ENCODE results near the gene ACSBG1. TPM values are rescaled to one million over a fixed set of nuclear protein-coding genes. Genes with fewer than 3 reads are reported as not detected.

ACSBG1 gene
- total RNA-seq, 4 donors from 2014 or later: under 0.01 to 0.21 TPM; not detected in 2

DNA sequence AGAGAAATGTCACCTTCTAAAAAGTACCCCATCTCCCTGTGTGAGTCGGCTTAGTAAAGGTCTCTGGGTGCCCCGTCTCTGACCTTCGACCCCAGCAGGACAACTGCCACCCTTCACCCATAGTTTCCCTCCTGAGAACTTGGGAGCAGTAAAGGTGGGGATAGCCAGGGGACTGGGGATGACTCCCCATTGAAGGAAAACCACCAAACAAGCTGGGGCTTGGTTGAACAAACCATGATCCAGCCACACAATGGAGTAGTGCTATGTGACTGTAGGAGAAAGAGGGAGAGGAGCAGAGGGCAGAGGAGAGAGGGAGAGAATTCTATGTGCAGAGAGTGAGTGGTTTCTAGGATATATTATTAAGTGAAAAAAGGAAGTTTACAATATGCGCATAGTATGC lies 51.5 kb downstream of the ACSBG1 start:
- Histone ChIP-seq H3K36me3 (no peaks in the 10 kb centered on the region), H3K9me3 (no peaks in the 10 kb centered on the region), H3K27ac (no peak overlapping the region), H3K4me1 (no peaks in the 10 kb centered on the region), H3K27me3 (no peaks in the 10 kb centered on the region), H3K4me3 (no peak overlapping the region)
- WGBS, 2 donors: 93 to 96% methylated on average over 4 of the region's 4 CpGs
- TF ChIP-seq, protein P1, sequence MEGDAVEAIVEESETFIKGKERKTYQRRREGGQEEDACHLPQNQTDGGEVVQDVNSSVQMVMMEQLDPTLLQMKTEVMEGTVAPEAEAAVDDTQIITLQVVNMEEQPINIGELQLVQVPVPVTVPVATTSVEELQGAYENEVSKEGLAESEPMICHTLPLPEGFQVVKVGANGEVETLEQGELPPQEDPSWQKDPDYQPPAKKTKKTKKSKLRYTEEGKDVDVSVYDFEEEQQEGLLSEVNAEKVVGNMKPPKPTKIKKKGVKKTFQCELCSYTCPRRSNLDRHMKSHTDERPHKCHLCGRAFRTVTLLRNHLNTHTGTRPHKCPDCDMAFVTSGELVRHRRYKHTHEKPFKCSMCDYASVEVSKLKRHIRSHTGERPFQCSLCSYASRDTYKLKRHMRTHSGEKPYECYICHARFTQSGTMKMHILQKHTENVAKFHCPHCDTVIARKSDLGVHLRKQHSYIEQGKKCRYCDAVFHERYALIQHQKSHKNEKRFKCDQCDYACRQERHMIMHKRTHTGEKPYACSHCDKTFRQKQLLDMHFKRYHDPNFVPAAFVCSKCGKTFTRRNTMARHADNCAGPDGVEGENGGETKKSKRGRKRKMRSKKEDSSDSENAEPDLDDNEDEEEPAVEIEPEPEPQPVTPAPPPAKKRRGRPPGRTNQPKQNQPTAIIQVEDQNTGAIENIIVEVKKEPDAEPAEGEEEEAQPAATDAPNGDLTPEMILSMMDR (IDR thresholded peaks at IDR 0.05): no peak
- TF ChIP-seq EP300 (IDR thresholded peaks at IDR 0.05) (no peak), POLR2A (IDR thresholded peaks at IDR 0.05) (no peak)
- no peak for DNase-seq (ENCODE audit: low spot score in 2 of 2)

DNA sequence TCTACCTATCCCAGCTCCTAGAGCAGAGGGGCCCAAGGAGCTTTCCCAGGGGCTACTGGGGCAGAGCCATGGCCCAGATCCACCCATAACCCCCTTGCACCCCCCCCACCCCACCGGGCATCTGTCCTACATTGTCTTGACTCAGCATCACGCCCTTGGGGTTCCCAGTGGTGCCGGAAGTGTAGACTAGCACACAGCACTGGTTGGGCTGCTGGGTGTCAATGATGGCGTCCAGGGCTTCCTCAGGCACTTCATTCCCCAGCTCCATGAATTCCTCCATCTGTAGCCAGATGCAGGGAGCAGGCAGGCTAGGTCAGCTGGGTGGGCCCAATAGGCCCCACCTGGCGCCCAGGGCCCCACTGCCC lies 52.0 kb downstream of the ACSBG1 start:
- no peak for DNase-seq (ENCODE audit: low spot score in 2 of 2)
- H3K4me1 ChIP-seq: no peaks in the 10 kb centered on the region
- H3K4me3 ChIP-seq: no peak overlapping the region
- no peaks in the 10 kb centered on the region for H3K36me3 ChIP-seq
- no peak for TF ChIP-seq EP300 (IDR thresholded peaks at IDR 0.05)
- TF ChIP-seq, protein P1 (IDR thresholded peaks at IDR 0.05): no peak
- no peak for TF ChIP-seq POLR2A (IDR thresholded peaks at IDR 0.05)
- no peaks in the 10 kb centered on the region for H3K27me3 ChIP-seq
- H3K9me3 ChIP-seq: no peaks in the 10 kb centered on the region
- no peak overlapping the region for H3K27ac ChIP-seq
- WGBS, 2 donors: 87 to 92% methylated on average over 4 to 5 of the region's 5 CpGs

DNA sequence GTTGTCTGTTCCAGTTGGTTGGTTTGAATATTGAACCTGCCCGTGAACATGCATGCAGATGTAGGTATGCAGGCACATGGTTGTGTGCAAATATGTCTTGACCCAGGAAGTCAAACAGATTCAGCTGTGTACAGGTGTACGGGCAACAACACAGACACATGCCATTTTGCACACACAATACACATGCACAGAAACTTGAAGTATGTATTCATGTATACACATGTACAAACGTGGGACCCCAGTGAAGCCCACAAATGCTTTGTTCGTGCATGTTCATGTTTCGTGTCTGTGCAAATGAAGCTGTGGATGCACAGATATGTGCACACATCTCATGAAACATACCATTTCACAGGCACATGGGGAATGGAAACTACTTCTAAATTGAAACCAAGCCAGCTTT lies 54.5 kb downstream of the ACSBG1 start:
- Histone ChIP-seq H3K27me3 (no peaks in the 10 kb centered on the region), H3K9me3 (no peaks in the 10 kb centered on the region), H3K27ac (no peak overlapping the region), H3K36me3 (no peaks in the 10 kb centered on the region), H3K4me1 (no peaks in the 10 kb centered on the region), H3K4me3 (no peak overlapping the region)
- no peak for DNase-seq (ENCODE audit: low spot score in 2 of 2)
- 78 to 86% methylated on average over 5 of the region's 5 CpGs for WGBS, 2 donors
- TF ChIP-seq, protein P1 (IDR thresholded peaks at IDR 0.05): no peak
- TF ChIP-seq EP300 (IDR thresholded peaks at IDR 0.05) (no peak), POLR2A (IDR thresholded peaks at IDR 0.05) (no peak)

DNA sequence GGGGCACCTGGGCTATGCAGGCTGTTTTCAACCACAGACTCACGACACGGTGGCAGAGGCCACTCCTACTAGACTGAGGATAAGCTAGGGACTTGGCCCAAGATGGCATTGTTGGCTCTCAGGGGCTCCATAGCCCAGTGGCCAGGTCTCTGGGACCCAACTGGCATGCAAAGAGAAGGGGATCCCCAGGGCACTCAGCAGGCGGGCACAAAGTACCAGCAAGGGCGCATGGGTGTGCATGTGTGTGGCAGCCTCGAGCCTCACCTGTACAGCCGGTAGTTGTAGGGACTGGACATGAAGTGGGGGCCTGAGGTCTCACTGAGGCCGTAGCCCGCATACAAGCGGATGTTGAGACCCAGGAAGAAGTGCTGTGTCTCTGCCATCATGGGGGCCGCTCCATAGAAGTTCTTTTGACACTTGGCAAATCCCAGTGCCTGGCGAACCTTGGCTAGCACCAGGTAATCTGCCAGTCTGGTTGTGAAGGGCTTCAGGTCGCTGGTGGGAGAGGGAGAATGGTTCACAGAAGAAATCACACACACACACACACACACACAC lies 55.0 kb downstream of the ACSBG1 start:
- H3K27me3 ChIP-seq: no peaks in the 10 kb centered on the region
- no peak overlapping the region for H3K27ac ChIP-seq
- TF ChIP-seq, protein P1 (IDR thresholded peaks at IDR 0.05): no peak
- 84 to 87% methylated on average over 8 to 12 of the region's 12 CpGs for WGBS, 2 donors
- H3K4me1 ChIP-seq: no peaks in the 10 kb centered on the region
- no peak overlapping the region for H3K4me3 ChIP-seq
- H3K36me3 ChIP-seq: peaks cover 0 to 4% (median 0%) of the 10 kb centered on the region in 3 donors
- DNase-seq (ENCODE audit: low spot score in 2 of 2): no peak
- no peaks in the 10 kb centered on the region for H3K9me3 ChIP-seq

DNA sequence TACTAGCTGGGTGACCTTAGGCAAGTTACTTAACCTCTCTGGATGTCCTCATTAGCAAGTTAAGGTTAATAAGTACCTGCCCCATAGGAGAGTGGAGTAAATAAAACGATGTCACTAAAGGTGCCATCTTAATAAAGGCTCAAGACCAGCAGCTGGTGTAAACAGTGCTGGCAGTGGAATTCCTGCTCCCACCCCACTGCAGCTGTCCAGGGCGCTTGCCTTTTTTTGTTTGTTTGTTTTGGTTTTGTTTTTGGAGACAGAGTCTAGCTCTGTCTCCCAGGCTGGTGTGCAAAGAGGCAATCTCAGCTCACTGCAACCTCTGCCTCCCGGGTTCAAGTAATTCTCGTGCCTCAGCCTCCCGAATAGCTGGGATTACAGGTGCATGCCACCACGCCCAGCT lies 56.3 kb downstream of the ACSBG1 start:
- Histone ChIP-seq H3K4me3 (no peak overlapping the region), H3K4me1 (no peaks in the 10 kb centered on the region), H3K9me3 (no peaks in the 10 kb centered on the region), H3K36me3 (peaks cover 0 to 16% (median 0%) of the 10 kb centered on the region in 3 donors), H3K27ac (no peak overlapping the region), H3K27me3 (no peaks in the 10 kb centered on the region)
- WGBS, 2 donors: 78 to 80% methylated on average over 6 of the region's 6 CpGs
- no peak for DNase-seq (ENCODE audit: low spot score in 2 of 2)
- no peak for TF ChIP-seq EP300 (IDR thresholded peaks at IDR 0.05)

DNA sequence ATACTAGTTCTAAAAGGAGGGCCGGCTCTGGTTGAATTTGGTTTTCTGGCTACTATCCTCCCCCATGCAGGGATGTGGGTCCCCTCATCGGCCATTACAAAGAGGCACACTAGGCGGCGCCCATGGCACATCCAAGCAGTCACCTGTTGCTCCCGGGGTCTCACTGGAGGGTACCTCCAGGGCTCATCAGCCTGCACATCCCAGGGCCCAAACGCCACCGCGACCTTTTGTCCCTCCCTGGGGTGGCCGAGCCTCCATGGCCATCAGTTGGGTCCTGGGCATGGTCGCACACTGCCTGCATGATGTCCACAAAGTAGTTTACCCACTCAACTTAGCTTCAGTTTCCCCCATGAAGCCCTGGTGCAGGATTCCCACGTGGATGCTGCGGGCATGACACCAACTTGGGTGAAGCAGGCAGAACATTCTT lies 56.9 kb downstream of the ACSBG1 start:
- Histone ChIP-seq H3K27ac (no peak overlapping the region), H3K4me3 (no peak overlapping the region), H3K36me3 (peaks cover 0 to 22% (median 0%) of the 10 kb centered on the region in 3 donors), H3K9me3 (no peaks in the 10 kb centered on the region), H3K4me1 (no peaks in the 10 kb centered on the region), H3K27me3 (no peaks in the 10 kb centered on the region)
- TF ChIP-seq POLR2A (IDR thresholded peaks at IDR 0.05) (no peak), EP300 (IDR thresholded peaks at IDR 0.05) (no peak)
- TF ChIP-seq, protein P1 (IDR thresholded peaks at IDR 0.05): peak; percentile 48 to 71 (median 54)
- WGBS, 2 donors: 26 to 28% methylated on average over 9 to 12 of the region's 12 CpGs
- peak in 1 of 2 donors; percentile 18 for DNase-seq (ENCODE audit: low spot score in 2 of 2)

Measured in tibial nerve (tissue), 4 donors.